Measurements from ENCODE around the gene GATA6. TPM values are rescaled to one million over a fixed set of nuclear protein-coding genes. Genes with fewer than 3 reads are reported as not detected.
"Not testable (repeated sequence)": the region's sequence is repeated elsewhere in the genome, so short reads cannot be mapped to it uniquely, and the experiment has no call there.

The GATA6 gene
- total and polyA plus RNA-seq, 2 experiments from 2014 or later: 0.08 TPM; not detected in 1

GRCh38 chr18:22218835-22219234 is 49.4 kb downstream of the GATA6 start:
- no peak for DNase-seq (ENCODE audit: low spot score)

GRCh38 chr18:22219568-22220355 is 50.4 kb downstream of the GATA6 start:
- Histone ChIP-seq H3K4me3 (no peak overlapping the region), H3F3A (replicated peaks; ENCODE audit: low read depth) (no peaks in the 10 kb centered on the region), H3K9me2 (ENCODE audit: insufficient read depth) (no peaks in the 10 kb centered on the region), H3K27me3 (ENCODE audit: insufficient read depth) (peaks cover 66% of the 10 kb centered on the region), H3K4me1 (ENCODE audit: insufficient read depth) (peaks cover 8% of the 10 kb centered on the region; the same call in 1 of the 2 replicates), H3K36me3 (ENCODE audit: insufficient read depth) (no peaks in the 10 kb centered on the region), H2AFZ (no peak overlapping the region), H4K20me1 (replicated peaks; ENCODE audit: insufficient read depth) (no peaks in the 10 kb centered on the region; the same call in 1 of the 2 replicates), H3K27ac (ENCODE audit: low read depth) (no peak overlapping the region), H3K4me2 (no peak overlapping the region), H3K79me2 (replicated peaks; ENCODE audit: insufficient read depth) (no peaks in the 10 kb centered on the region)
- no peaks in the 10 kb centered on the region; the same call in 2 of the 3 replicates for H3K9me3 Mint-ChIP-seq
- H3K36me3 Mint-ChIP-seq (ENCODE audit: low read depth): no peaks in the 10 kb centered on the region
- ATAC-seq (peak; percentile 28; the same call in 1 of the 3 replicates), DNase-seq (ENCODE audit: low spot score) (peak; percentile 30)
- H3K4me1 Mint-ChIP-seq: peaks cover 15% of the 10 kb centered on the region
- H3K4me3 Mint-ChIP-seq: no peak overlapping the region
- peaks cover 32% of the 10 kb centered on the region for H3K27me3 Mint-ChIP-seq (ENCODE audit: insufficient read depth, low read depth, poor library complexity)
- H3K27ac Mint-ChIP-seq: no peak overlapping the region
- TF ChIP-seq CTCF (conservative IDR thresholded peaks at IDR 0.05; ENCODE audit: low read depth in 2 of 2) (peak; percentile 35 to 59), NANOG (IDR thresholded peaks at IDR 0.05; ENCODE audit: borderline replicate concordance) (no peak)

More at GRCh38 chr18:22218835-22219234, 49.4 kb downstream of the GATA6 start:
- no peak overlapping the region for H3K27ac ChIP-seq (ENCODE audit: low read depth)
- ATAC-seq: no peak
- peaks cover 8% of the 10 kb centered on the region; the same call in 1 of the 2 replicates for H3K4me1 ChIP-seq (ENCODE audit: insufficient read depth)
- H3K36me3 ChIP-seq (ENCODE audit: insufficient read depth): no peaks in the 10 kb centered on the region
- H4K20me1 ChIP-seq (replicated peaks; ENCODE audit: insufficient read depth): no peaks in the 10 kb centered on the region; the same call in 1 of the 2 replicates
- no peak overlapping the region for H3K4me3 ChIP-seq
- H3K27me3 ChIP-seq (ENCODE audit: insufficient read depth): peaks cover 73% of the 10 kb centered on the region
- no peak for TF ChIP-seq REST (IDR thresholded peaks at IDR 0.05; ENCODE audit: unreplicated experiment)
- TF ChIP-seq ZNF331 (CRISPR knock-in tag; IDR thresholded peaks at IDR 0.05; ENCODE audit: low read depth): no peak
- no peak for TF ChIP-seq STAT1 (IDR thresholded peaks at IDR 0.05; ENCODE audit: unreplicated experiment)
- TF ChIP-seq EZH2 (IDR thresholded peaks at IDR 0.05; ENCODE audit: low read depth, unreplicated experiment): no peak
- no peak for TF ChIP-seq JUNB (IDR thresholded peaks at IDR 0.05; ENCODE audit: unreplicated experiment)
- H3F3A ChIP-seq (replicated peaks; ENCODE audit: low read depth): no peaks in the 10 kb centered on the region
- no peaks in the 10 kb centered on the region for H3K9me2 ChIP-seq (ENCODE audit: insufficient read depth)
- Mint-ChIP-seq H3K27me3 (ENCODE audit: insufficient read depth, low read depth, poor library complexity) (peaks cover 32% of the 10 kb centered on the region), H3K36me3 (ENCODE audit: low read depth) (no peaks in the 10 kb centered on the region), H3K4me1 (peaks cover 15% of the 10 kb centered on the region), H3K9me3 (no peaks in the 10 kb centered on the region; the same call in 2 of the 3 replicates), H3K4me3 (no peak overlapping the region), H3K27ac (no peak overlapping the region)
- H3K4me2 ChIP-seq: peak overlapping the region; percentile 28; the same call in 1 of the 2 replicates
- no peaks in the 10 kb centered on the region for H3K79me2 ChIP-seq (replicated peaks; ENCODE audit: insufficient read depth)
- no peak overlapping the region for H2AFZ ChIP-seq

- H3K36me3 Mint-ChIP-seq (ENCODE audit: low read depth); H2AFZ ChIP-seq; ATAC-seq; H3F3A ChIP-seq (replicated peaks; ENCODE audit: low read depth); H3K9me3 Mint-ChIP-seq; H3K4me1 ChIP-seq (ENCODE audit: insufficient read depth); H3K79me2 ChIP-seq (replicated peaks; ENCODE audit: insufficient read depth); H3K9me2 ChIP-seq (ENCODE audit: insufficient read depth); H4K20me1 ChIP-seq (replicated peaks; ENCODE audit: insufficient read depth); H3K27ac ChIP-seq (ENCODE audit: low read depth); H3K36me3 ChIP-seq (ENCODE audit: insufficient read depth); DNase-seq (ENCODE audit: low spot score); H3K4me2 ChIP-seq; H3K4me3 ChIP-seq; H3K4me3 Mint-ChIP-seq; H3K27ac Mint-ChIP-seq: not testable (repeated sequence)
- H3K27me3 ChIP-seq (ENCODE audit: insufficient read depth): peaks cover 58% of the 10 kb centered on the region
- peaks cover 15% of the 10 kb centered on the region for H3K4me1 Mint-ChIP-seq
- peaks cover 32% of the 10 kb centered on the region for H3K27me3 Mint-ChIP-seq (ENCODE audit: insufficient read depth, low read depth, poor library complexity)
These were observed 51.2 kb downstream of the GATA6 start for GRCh38 chr18:22220585-22220984.
